ENCODE data around the gene PDE2A.

The PDE2A gene

GRCh38 chr11:72606748-72607468 is 67.3 kb downstream of the PDE2A start:
- DNase-seq = no peak

GRCh38 chr11:72605973-72606747 is 68.1 kb downstream of the PDE2A start:
- DNase-seq = no peak

GRCh38 chr11:72604256-72604655 is 70.0 kb downstream of the PDE2A start:
- no peak for DNase-seq

GRCh38 chr11:72602250-72602904 is 71.8 kb downstream of the PDE2A start:
- DNase-seq = no peak

- DNase-seq = no peak
Observed at GRCh38 chr11:72600557-72600956, 73.7 kb downstream of the PDE2A start.

GRCh38 chr11:72599325-72600117 is 74.7 kb downstream of the PDE2A start:
- no peak for DNase-seq

- DNase-seq = no peak
Observed at GRCh38 chr11:72598906-72599305, 75.3 kb downstream of the PDE2A start.

- no peak for DNase-seq
Observed at GRCh38 chr11:72598466-72598865, 75.8 kb downstream of the PDE2A start.

GRCh38 chr11:72597721-72598120 is 76.5 kb downstream of the PDE2A start:
- no peak for DNase-seq

- no peak for DNase-seq
Observed at GRCh38 chr11:72595292-72595684, 78.9 kb downstream of the PDE2A start.

- no peak for DNase-seq
Observed at GRCh38 chr11:72594493-72595291, 79.5 kb downstream of the PDE2A start.

GRCh38 chr11:72592698-72593495 is 81.3 kb downstream of the PDE2A start:
- DNase-seq = no peak

- DNase-seq = peak; percentile 51
Observed at GRCh38 chr11:72591785-72592502, 82.3 kb downstream of the PDE2A start.

GRCh38 chr11:72591023-72591422 is 83.2 kb downstream of the PDE2A start:
- DNase-seq = no peak

- no peak for DNase-seq
Observed at GRCh38 chr11:72589802-72590761, 84.1 kb downstream of the PDE2A start.

- DNase-seq = no peak
Observed at GRCh38 chr11:72588421-72589410, 85.5 kb downstream of the PDE2A start.

- DNase-seq = no peak
Observed at GRCh38 chr11:72587696-72588095, 86.5 kb downstream of the PDE2A start.
